Stimulated activated CD8-positive, alpha-beta memory T cell treated with anti-CD3 and anti-CD28 coated beads, Interleukin-15, amount 100 ng/mL, for 1 hour (primary cell): ENCODE measurements around the gene GHDC.
A peak's percentile ranks its signal among the peaks of the same experiment; 100 is the strongest.
"Not testable (repeated sequence)": the region's sequence is repeated elsewhere in the genome, so short reads cannot be mapped to it uniquely, and the experiment has no call there.

Source experiments
- DNase-seq: peaks from one replicate; pipeline ENCODE4 v3.0.0-alpha.2; 2020; ENCODE audit warnings: low read depth

GHDC gene, protein sequence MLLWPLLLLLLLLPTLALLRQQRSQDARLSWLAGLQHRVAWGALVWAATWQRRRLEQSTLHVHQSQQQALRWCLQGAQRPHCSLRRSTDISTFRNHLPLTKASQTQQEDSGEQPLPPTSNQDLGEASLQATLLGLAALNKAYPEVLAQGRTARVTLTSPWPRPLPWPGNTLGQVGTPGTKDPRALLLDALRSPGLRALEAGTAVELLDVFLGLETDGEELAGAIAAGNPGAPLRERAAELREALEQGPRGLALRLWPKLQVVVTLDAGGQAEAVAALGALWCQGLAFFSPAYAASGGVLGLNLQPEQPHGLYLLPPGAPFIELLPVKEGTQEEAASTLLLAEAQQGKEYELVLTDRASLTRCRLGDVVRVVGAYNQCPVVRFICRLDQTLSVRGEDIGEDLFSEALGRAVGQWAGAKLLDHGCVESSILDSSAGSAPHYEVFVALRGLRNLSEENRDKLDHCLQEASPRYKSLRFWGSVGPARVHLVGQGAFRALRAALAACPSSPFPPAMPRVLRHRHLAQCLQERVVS

DNA sequence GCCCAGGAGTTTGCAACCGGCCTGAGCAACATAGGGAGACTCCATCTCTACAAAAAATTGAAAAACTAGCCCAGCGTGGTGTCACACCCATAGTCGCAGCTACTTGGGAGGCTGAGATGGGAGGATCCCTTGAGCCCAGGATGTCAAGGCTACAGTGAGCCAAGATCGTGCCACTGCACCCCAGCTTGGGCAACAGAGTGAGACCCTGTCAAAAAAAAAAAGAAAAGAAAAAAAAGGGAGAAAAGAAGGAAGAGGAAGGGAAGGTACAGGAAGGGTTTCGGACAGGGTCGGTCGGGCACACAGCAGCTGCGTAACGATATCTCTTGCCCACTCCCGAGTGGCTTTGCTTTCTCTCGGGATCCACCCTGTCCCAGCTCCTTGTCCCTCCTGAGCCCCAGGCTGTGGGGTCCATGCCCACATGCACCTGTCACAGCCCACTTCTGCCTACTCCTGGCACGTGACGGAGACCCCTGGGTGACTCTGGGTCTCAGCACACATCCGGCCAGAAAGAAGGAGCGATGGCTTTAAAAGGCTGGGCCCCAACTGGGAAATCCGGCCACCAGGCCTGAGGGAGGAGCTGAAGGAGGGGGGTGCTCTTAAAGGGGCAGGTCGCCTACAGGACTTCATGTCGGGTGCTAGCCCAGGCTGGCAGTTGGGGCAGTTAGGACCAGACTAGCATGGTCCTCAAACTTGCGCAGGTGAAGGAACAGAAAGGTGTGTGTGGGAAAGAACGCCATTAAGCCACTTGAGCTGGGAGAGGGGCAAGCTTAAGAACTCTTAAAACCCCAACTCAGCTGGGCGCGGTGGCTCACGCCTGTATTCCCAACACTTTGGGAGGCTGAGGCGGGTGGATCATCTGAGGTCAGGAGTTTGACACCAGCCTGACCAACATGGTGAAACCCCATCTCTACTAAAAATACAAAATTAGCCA is at the start of gene GHDC:
GHDC (minus strand) TSS at position 526 of the 931 bp plus-strand sequence. CDS start 913 bp downstream, outside the sequence.
- peak; percentile 60 for DNase-seq

- no peak for DNase-seq
These were observed 49.2 kb upstream of the GHDC start for GRCh38 chr17:42243493-42243982.

DNA sequence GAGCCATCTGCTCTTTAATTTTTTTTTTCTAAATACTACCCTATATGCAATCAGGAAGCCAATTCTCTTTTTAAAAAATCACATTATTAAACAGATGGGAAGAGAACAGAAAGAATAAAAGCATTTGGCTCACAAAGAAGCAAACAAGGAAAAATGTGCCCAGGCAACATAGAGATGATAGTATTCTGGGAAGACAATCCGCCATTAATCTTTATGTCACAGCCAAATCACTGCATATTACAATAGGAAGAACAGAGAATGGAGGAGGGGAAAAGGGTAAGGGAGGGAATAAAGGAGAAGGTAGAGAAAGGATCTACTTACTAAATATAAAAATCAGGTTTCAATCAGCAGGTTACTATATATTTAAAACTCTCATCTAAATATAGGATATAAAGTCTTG is 47.6 kb upstream of the GHDC start:
- no peak for DNase-seq

- DNase-seq = not testable (repeated sequence)
These were observed 46.6 kb upstream of the GHDC start for GRCh38 chr17:42240863-42241262.

DNA sequence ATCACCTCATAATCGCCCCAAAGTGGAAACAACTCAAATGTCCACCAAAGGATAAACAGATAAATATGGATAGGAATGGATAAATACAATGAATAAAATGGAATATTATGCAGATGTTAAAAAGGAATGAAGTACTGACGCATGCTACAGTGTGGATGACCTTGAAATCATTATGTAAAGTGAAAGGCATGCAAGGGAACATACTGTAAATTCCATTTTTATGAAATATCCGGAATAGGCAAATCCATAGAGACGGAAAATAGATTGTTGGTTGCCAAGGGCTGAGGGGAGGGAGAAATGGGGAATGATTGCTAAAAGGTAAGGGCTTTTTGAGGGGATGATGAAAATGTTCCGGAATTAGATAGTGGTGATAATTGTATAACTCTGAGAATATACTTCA is 45.9 kb upstream of the GHDC start:
- no peak for DNase-seq

GRCh38 chr17:42239576-42239975 is 45.3 kb upstream of the GHDC start:
- DNase-seq = not testable (repeated sequence)

DNA sequence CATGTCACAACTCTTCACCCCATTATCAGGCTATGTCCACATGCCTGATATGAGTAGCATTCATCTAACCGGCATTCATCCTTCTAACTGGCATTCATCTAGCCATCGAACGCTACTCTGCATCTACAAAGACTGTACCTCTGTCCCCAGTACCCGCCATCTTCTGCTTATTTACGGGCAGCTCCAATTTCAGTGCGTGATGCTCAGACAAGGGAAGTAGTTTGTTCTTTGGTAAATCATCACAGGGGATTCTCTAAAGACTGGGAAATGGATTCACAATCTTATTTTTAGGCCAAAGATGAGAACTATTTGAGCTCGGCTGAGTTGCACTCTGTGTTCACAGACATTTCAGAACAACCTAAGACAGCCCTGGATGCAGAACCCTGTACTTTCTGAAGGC is 42.5 kb upstream of the GHDC start:
- DNase-seq = no peak

- DNase-seq = no peak
These were observed 39.7 kb upstream of the GHDC start for GRCh38 chr17:42233994-42234393.

DNA sequence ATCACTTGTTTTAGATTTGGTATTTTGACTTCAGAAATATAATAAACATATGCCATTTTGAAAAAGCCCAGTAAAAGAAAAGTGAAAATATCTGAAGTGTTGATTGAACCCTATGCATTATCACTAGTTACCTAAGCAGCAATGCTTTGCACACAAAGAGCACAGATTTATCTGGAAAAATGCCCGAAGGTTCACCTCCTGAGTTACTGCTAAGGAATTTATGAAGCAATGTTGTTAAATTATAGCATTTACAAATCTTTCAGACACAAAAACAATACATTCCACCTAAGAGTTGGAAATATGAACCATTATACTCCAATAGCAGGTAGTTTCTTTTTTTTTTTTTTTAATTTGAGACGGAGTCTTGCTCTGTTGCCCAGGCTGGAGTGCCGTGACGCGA is 38.9 kb upstream of the GHDC start:
- no peak for DNase-seq

DNA sequence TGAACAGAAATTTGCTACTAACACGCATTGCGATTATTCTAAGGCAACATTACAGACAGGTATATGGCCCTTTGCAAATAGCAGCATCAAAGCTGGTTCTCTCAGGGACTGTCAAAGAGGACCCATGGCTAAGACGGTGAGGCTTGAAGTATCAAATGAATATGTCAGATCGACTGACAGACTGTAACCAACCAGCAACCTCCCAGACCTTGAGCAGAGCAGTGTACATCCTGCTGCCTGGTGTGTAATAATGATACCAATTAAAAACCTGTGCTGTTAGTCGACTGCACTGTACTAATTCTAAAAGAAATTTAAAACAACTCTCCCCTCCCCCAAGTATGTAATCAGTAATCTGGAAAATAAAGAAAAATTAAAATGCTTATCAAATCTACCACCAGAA is 35.9 kb upstream of the GHDC start:
- no peak for DNase-seq

GRCh38 chr17:42227849-42228700 is 33.8 kb upstream of the GHDC start:
- DNase-seq = no peak

GRCh38 chr17:42225646-42226045 is 31.4 kb upstream of the GHDC start:
- no peak for DNase-seq

DNA sequence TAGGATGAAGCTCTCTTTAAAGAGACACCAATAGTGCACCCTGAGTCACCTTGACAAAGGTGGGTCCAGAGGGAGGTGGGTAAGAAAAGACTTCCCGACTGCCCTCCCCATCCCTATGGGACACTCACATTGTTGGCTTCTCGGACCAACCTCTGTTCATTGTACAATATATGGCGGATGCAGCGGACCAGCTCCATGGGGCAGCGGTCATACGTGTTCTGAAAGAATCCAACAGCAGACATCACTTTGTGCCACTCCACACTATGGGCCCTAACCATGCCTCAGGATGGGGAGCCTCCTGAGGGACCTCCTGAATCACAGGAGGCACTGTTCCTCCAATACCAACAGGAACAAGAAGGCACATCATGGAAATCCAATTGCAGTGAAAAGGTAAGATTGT is 30.4 kb upstream of the GHDC start:
- no peak for DNase-seq

GRCh38 chr17:42221886-42222745 is 27.8 kb upstream of the GHDC start:
- peak; percentile 26 for DNase-seq

DNA sequence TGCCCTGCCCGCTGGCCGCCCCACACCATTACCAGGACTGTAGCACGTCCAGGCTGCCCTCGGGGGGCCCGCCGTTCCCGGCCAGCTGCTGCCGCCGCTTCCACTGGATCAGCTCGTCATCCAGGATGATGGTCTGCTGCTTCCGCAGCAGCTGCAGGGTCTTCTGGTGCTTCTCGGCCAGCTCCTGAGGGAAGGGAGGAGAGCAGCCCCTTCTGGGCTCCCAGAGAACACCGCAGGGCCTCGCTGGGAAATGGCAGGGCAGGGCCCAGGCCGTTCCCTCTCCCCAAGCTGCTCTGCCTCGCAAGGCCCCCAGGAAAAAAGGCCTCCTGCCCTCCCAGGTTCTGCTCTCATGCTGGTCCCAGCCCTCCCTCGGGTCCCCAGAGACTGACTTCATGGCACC is 25.0 kb upstream of the GHDC start:
- DNase-seq = not testable (repeated sequence)

- no peak for DNase-seq
These were observed 19.9 kb upstream of the GHDC start for GRCh38 chr17:42214156-42214555.

- DNase-seq = no peak
These were observed 18.1 kb upstream of the GHDC start for GRCh38 chr17:42212382-42212781.

DNA sequence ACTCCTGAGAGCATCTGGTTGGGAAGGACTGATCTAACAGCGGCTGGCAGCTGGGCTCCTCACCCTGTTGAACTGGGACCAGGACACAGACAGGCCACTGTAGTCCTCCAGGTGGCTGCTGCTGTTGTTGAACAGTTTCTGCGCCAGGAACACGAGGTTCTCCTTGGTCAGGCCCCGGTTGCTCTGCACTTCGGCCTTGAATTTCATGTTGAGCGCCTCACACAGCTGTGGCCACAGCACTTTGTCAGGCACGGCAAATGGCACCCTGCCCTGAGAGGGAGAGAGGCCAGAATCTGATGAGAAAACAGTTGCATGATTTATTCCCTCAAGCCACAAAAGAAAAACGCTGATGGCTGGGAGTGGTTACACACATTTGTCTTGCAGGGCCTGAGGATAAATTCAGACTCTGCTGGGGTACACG is 17.6 kb upstream of the GHDC start:
- not testable (repeated sequence) for DNase-seq

GRCh38 chr17:42210046-42210445 is 15.8 kb upstream of the GHDC start:
- no peak for DNase-seq

DNA sequence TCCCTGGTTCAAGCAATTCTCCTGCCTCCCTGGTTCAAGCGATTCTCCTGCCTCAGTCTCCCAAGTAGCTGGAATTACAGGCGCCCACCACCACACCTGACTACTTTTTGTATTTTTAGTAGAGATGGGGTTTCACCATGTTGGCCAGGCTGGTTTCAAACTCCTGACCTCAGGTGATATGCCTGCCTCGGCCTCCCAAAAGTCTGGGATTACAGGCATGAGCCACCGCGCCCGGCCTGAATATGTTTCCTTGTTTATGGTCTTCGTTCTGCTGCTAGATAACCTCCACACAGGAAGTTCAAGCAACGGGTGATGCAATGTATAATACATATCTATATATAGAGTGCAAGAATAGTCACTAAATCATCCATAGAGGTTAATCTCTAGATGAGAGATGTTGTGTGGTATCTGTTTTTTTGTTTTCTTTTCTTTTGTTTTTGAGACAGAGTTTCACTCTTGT is 11.9 kb upstream of the GHDC start:
- DNase-seq = not testable (repeated sequence)
